Measurements from ENCODE around the gene KCTD17.

Gene KCTD17

GRCh38 chr22:37032535-37033460 is 18.7 kb upstream of the KCTD17 start:
- H3K23ac ChIP-seq (ENCODE audit: low read depth, low read length, poor library complexity): no peak overlapping the region
- peaks cover 0 to 2% (median 0%) of the 10 kb centered on the region in 3 experiments for H3K27me3 ChIP-seq (ENCODE audit: control insufficient read depth in 3 of 3, insufficient read depth in 3 of 3, low read depth in 1 of 3, low read length in 3 of 3)
- no peak overlapping the region for H3K9ac ChIP-seq (ENCODE audit: low read depth, low read length, poor library complexity)
- H3K36me3 ChIP-seq (replicated peaks in 1 of 2; ENCODE audit: control insufficient read depth in 2 of 2, insufficient read depth in 2 of 2, low read length in 2 of 2): peaks cover 12 to 27% of the 10 kb centered on the region in 2 donors
- H4K91ac ChIP-seq (ENCODE audit: low read depth, low read length, poor library complexity): no peak overlapping the region
- H4K8ac ChIP-seq (ENCODE audit: low read depth, low read length): no peak overlapping the region
- no peak overlapping the region for H2BK15ac ChIP-seq (ENCODE audit: low read length)
- no peak for DNase-seq (ENCODE audit: low spot score)
- no peaks in the 10 kb centered on the region for H3K9me3 ChIP-seq (replicated peaks in 1 of 2; ENCODE audit: control insufficient read depth in 2 of 2, insufficient read depth in 1 of 2, low read depth in 1 of 2, low read length in 2 of 2)
- no peak overlapping the region for H3K27ac ChIP-seq (replicated peaks; ENCODE audit: low read length)
- no peak overlapping the region for H2AFZ ChIP-seq (ENCODE audit: low read length)
- no peak overlapping the region for H3K4me2 ChIP-seq (ENCODE audit: insufficient read depth, low read length, poor library complexity, severe bottlenecking)
- no peak overlapping the region for H3K14ac ChIP-seq (ENCODE audit: low read length)
- no peak overlapping the region for H3K4me3 ChIP-seq (ENCODE audit: low read length in 2 of 2)
- no peak overlapping the region for H2BK5ac ChIP-seq (ENCODE audit: low read length)
- H3K79me1 ChIP-seq (ENCODE audit: low read depth, low read length): no peaks in the 10 kb centered on the region
- H2BK120ac ChIP-seq (ENCODE audit: low read depth, low read length): no peak overlapping the region
- no CpG with 5 or more reads among the region's 18 CpGs for whole genome bisulfite sequencing, 2 donors (ENCODE audit: extremely low coverage in 2 of 2, insufficient read length in 2 of 2, insufficient replicate concordance in 1 of 2)
- no peak overlapping the region for H2AK5ac ChIP-seq (ENCODE audit: low read depth, low read length)
- no peak overlapping the region for H2BK12ac ChIP-seq (ENCODE audit: low read length)
- no peak overlapping the region for H3K18ac ChIP-seq (ENCODE audit: low read length)
- peaks cover 4 to 5% of the 10 kb centered on the region in 2 donors for H3K4me1 ChIP-seq (ENCODE audit: control insufficient read depth in 2 of 2, insufficient read depth in 1 of 2, low read depth in 1 of 2, low read length in 2 of 2)
- no peak overlapping the region for H3K4ac ChIP-seq (ENCODE audit: low read length)

GRCh38 chr22:37033605-37034430 is 17.7 kb upstream of the KCTD17 start:
- Histone ChIP-seq H4K8ac (ENCODE audit: low read depth, low read length) (no peak overlapping the region), H2BK15ac (ENCODE audit: low read length) (no peak overlapping the region), H3K27ac (replicated peaks; ENCODE audit: low read length) (no peak overlapping the region), H3K79me1 (ENCODE audit: low read depth, low read length) (no peaks in the 10 kb centered on the region), H3K4ac (ENCODE audit: low read length) (no peak overlapping the region), H3K4me3 (ENCODE audit: low read length in 2 of 2) (no peak overlapping the region), H4K91ac (ENCODE audit: low read depth, low read length, poor library complexity) (no peak overlapping the region), H3K4me2 (ENCODE audit: insufficient read depth, low read length, poor library complexity, severe bottlenecking) (no peak overlapping the region), H3K14ac (ENCODE audit: low read length) (no peak overlapping the region), H2BK12ac (ENCODE audit: low read length) (no peak overlapping the region), H3K4me1 (ENCODE audit: control insufficient read depth in 2 of 2, insufficient read depth in 1 of 2, low read depth in 1 of 2, low read length in 2 of 2) (peaks cover 5% of the 10 kb centered on the region in 2 donors), H2BK5ac (ENCODE audit: low read length) (no peak overlapping the region), H3K27me3 (ENCODE audit: control insufficient read depth in 3 of 3, insufficient read depth in 3 of 3, low read depth in 1 of 3, low read length in 3 of 3) (peaks cover 0 to 2% (median 0%) of the 10 kb centered on the region in 3 experiments), H3K18ac (ENCODE audit: low read length) (no peak overlapping the region), H2BK120ac (ENCODE audit: low read depth, low read length) (no peak overlapping the region), H2AFZ (ENCODE audit: low read length) (no peak overlapping the region), H3K36me3 (replicated peaks in 1 of 2; ENCODE audit: control insufficient read depth in 2 of 2, insufficient read depth in 2 of 2, low read length in 2 of 2) (peaks cover 10 to 20% of the 10 kb centered on the region in 2 donors), H3K23ac (ENCODE audit: low read depth, low read length, poor library complexity) (no peak overlapping the region), H2AK5ac (ENCODE audit: low read depth, low read length) (no peak overlapping the region), H3K9me3 (replicated peaks in 1 of 2; ENCODE audit: control insufficient read depth in 2 of 2, insufficient read depth in 1 of 2, low read depth in 1 of 2, low read length in 2 of 2) (no peaks in the 10 kb centered on the region), H3K9ac (ENCODE audit: low read depth, low read length, poor library complexity) (no peak overlapping the region)
- WGBS, 2 donors (ENCODE audit: extremely low coverage in 2 of 2, insufficient read length in 2 of 2, insufficient replicate concordance in 1 of 2): no CpG with 5 or more reads among the region's 23 CpGs
- DNase-seq (ENCODE audit: low spot score): no peak

- Histone ChIP-seq H3K4me2 (ENCODE audit: insufficient read depth, low read length, poor library complexity, severe bottlenecking) (no peak overlapping the region), H3K14ac (ENCODE audit: low read length) (no peak overlapping the region), H3K9ac (ENCODE audit: low read depth, low read length, poor library complexity) (no peak overlapping the region), H2AFZ (ENCODE audit: low read length) (peak overlapping the region; percentile 87), H3K36me3 (replicated peaks in 1 of 2; ENCODE audit: control insufficient read depth in 2 of 2, insufficient read depth in 2 of 2, low read length in 2 of 2) (no peaks in the 10 kb centered on the region), H3K18ac (ENCODE audit: low read length) (no peak overlapping the region), H3K9me3 (replicated peaks in 1 of 2; ENCODE audit: control insufficient read depth in 2 of 2, insufficient read depth in 1 of 2, low read depth in 1 of 2, low read length in 2 of 2) (no peaks in the 10 kb centered on the region), H3K23ac (ENCODE audit: low read depth, low read length, poor library complexity) (peak overlapping the region; percentile 90), H3K4me3 (ENCODE audit: low read length in 2 of 2) (no peak overlapping the region), H3K79me1 (ENCODE audit: low read depth, low read length) (no peaks in the 10 kb centered on the region), H2BK120ac (ENCODE audit: low read depth, low read length) (no peak overlapping the region), H4K91ac (ENCODE audit: low read depth, low read length, poor library complexity) (peak overlapping the region; percentile 22), H3K27me3 (ENCODE audit: control insufficient read depth in 3 of 3, insufficient read depth in 3 of 3, low read depth in 1 of 3, low read length in 3 of 3) (peaks cover 0 to 2% (median 0%) of the 10 kb centered on the region in 3 experiments), H2BK12ac (ENCODE audit: low read length) (no peak overlapping the region), H2BK15ac (ENCODE audit: low read length) (peak overlapping the region; percentile 86), H3K27ac (replicated peaks; ENCODE audit: low read length) (no peak overlapping the region), H3K4ac (ENCODE audit: low read length) (no peak overlapping the region), H2AK5ac (ENCODE audit: low read depth, low read length) (no peak overlapping the region), H4K8ac (ENCODE audit: low read depth, low read length) (no peak overlapping the region), H3K4me1 (ENCODE audit: control insufficient read depth in 2 of 2, insufficient read depth in 1 of 2, low read depth in 1 of 2, low read length in 2 of 2) (peaks cover 5 to 10% of the 10 kb centered on the region in 2 donors), H2BK5ac (ENCODE audit: low read length) (no peak overlapping the region)
- DNase-seq (ENCODE audit: low spot score): no peak
- no CpG with 5 or more reads among the region's 11 CpGs for WGBS, 2 donors (ENCODE audit: extremely low coverage in 2 of 2, insufficient read length in 2 of 2, insufficient replicate concordance in 1 of 2)
These were observed 14.7 kb upstream of the KCTD17 start for GRCh38 chr22:37036655-37037377.
